GM18870 (cell line): Measurements from ENCODE around the gene SLMAP.
"Not testable (repeated sequence)": the region's sequence is repeated elsewhere in the genome, so short reads cannot be mapped to it uniquely, and the experiment has no call there.

Experiments
- ATAC-seq: cut with Tn5 transposase; IDR thresholded peaks from one replicate; pipeline ENCODE4 v1.9.1; 2021; ENCODE audit warnings: moderate library complexity; ENCODE audit not compliant: unreplicated experiment

Gene SLMAP

DNA sequence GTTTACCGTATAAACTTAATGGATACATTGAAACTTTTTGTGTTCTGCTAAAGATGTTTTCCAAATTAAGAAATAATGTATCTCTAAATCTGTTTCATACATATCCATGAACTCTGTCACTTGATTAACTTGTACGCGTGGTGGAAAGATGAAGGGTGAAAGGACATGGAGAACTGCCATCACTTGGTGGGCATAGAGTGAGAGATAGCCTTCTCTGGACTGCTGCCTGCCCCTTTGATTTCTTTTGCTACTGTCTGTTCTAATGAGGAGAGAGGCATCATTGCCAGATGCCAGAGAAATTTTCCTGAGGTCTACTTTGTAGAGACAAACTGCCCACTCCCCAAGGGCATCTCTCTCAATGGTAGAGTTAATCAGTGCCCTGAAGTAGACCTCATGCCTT is 120.5 kb downstream of the SLMAP start:
- ATAC-seq: no peak

DNA sequence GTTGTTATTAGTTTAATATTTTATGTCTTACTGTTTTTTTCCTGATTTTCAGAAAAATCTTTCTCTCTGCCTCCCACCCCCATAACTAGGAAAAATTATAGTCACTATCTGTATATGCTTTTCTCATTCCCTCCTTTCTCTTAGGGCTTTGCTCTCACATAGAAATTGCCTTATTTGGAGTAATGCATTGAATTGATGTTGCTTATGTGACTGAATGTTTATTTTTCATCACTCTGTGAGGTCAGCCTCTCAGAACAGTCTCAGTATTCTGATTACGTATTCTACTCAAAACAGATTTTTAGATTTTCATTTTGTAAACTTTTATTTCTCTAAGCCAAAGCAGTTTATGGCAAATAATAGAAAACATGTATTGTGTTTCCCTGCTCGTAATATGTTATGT is 121.0 kb downstream of the SLMAP start:
- ATAC-seq: no peak

DNA sequence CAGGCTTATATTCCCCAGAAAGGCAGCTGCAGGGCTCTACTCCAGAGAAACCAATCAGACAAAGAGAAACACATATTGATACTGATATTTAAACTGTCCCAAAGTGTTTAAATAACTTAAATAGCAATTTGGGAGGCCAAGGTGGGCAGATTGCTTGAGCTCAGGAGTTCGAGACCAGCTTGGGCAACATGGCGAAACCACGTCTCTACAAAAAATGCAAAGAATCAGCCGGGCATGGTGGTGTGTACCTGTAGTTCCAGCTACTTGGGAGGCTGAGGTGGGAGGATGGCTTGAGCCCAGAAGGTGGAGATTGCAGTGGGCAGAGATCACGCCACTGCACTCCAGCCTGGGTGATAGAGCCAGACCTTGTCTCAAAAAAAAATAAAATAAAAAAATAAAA is 128.3 kb downstream of the SLMAP start:
- ATAC-seq: not testable (repeated sequence)

DNA sequence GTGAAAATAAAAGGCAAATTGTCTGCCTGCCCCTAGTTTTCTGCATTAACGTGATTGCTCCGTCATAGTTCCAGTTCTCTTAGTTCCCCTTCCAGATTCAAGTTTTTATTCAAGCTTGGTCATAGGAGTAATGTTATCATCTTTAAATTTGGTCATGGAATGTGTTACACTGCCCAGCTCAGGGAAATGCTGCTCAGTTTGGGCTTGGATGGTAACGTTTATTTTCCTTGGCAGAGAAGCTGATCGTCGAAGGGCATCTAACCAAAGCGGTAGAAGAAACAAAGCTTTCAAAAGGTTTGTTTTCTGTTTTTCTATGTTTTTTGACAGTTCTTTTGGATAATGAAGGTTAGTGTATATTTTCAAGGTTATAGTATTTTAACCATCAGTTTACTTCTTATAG is 133.7 kb downstream of the SLMAP start:
- no peak for ATAC-seq

DNA sequence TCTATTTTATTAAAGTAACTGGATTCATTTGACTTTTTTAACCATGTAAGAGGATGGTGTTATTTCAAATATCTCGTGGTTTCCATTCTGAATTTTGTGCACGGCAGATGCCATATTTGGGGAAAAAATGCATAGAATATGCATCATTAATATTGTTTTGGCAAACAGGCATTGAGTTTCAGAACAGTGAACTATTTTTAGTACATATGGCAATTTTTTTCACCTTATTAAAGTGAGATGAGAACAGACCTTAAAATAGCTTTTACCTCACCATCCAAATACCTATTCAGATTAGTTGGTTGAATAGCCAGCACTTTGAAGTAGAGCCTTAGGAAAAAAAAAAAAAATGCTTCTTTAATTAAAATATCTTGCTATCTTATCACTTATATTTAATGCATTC is 134.8 kb downstream of the SLMAP start:
- no peak for ATAC-seq

DNA sequence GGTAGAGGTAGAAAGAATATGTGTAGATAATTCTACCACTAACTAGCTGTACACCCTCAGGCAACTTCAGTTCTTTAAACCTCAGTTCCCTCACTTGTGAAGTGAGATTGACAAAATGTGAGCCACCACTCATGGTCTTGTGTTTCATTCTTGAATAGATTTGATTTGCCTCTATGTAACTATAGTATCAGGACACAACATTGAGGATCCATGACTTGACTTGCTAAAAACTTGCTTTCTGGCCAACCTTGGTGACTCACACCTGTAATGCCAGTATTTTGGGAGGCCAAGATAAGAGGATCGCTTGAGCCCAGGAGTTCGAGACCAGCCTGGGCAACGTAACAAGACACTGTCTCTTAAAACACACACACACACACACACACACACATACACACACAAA is 136.3 kb downstream of the SLMAP start:
- no peak for ATAC-seq

DNA sequence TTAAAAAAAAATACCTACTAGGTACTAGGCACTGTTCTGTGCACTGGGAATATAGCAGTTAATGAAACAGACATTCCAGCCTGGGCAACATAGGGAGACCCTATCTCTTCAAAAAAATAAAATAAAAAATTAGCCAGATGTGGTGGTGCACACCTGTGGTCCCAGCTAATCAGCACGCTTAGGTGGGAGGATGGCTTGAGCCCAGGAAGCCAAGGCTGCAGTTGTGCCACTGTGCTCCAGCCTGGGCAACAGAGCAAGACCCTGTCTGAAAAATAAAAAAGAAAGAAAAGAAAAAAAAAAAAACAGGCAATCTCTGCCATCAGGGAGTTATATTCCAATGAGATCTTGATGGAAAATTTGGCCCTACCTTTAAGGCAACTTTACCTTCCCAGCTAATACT is 137.0 kb downstream of the SLMAP start:
- no peak for ATAC-seq

DNA sequence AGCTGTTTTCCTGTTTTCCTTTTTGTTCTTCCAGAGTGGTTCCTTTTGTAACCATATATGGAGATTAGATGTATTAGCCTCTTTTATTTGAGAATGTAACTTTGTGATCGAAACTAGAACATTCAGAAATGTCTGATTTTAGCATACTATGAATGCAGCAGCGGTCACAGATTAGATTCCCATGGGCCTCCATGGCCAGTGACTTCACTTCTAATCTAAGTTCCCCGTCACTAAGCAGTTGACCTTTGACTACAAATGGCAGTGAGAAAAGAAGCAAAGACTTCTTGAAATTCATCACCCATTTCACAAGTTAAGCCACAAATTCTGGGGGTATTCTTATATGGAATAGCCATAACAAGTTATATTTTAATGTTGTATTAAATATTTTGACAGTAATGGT is 137.6 kb downstream of the SLMAP start:
- no peak for ATAC-seq

DNA sequence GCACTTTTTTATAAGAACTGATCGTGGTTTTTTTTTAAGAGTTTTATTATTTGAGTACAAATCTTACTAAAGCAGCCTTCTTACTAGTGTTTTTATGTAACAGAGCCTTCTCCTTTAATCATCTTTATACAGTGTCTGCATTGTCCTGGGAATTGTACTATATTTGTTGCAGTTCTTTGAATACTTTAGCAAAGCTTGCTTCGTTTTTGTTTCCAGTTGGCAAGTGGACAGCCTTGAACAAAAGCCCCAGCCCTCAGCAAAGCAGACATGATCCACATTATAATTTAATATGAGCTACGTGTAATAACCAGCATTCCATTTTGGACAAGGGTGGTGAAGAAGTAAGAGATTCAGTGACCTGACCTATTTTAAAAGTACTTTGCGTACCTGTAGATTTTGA is 139.9 kb downstream of the SLMAP start:
- ATAC-seq: no peak

DNA sequence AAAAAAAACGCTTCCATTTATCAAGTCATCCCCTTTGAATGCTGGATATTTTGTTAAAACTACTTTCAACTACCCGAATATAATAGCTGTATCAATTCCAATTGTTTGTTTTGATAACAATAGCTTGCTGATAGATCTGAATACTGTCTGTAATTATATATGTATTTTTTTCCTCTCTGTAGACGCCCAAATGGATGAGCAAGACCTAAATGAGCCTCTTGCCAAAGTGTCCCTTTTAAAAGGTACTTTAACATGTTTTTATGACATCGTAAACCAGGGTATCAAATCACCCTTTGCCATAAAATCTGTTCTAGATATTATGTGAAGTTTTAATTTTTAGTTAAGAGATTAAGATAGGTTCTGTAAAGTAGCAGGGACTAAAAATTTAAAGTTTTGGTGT is 140.6 kb downstream of the SLMAP start:
- ATAC-seq: no peak

DNA sequence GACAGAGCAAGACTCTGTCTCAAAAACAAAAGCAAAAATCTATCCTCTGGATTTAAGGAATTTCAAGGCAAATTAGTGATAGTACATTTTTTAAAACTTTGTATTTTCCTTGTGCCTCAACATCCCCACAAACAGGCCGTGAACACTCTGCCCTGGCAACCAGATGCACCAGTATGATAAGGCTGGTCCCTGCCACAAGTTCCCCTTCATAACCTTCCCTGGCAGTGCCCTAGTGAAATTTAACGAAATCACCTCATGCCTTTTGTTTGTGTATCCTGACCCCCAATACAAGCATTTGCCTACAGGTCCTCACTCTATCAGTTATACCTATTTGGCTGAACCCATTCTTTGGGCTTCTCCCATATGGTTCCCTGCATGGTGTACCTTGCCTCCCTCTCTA is 144.7 kb downstream of the SLMAP start:
- ATAC-seq: no peak

DNA sequence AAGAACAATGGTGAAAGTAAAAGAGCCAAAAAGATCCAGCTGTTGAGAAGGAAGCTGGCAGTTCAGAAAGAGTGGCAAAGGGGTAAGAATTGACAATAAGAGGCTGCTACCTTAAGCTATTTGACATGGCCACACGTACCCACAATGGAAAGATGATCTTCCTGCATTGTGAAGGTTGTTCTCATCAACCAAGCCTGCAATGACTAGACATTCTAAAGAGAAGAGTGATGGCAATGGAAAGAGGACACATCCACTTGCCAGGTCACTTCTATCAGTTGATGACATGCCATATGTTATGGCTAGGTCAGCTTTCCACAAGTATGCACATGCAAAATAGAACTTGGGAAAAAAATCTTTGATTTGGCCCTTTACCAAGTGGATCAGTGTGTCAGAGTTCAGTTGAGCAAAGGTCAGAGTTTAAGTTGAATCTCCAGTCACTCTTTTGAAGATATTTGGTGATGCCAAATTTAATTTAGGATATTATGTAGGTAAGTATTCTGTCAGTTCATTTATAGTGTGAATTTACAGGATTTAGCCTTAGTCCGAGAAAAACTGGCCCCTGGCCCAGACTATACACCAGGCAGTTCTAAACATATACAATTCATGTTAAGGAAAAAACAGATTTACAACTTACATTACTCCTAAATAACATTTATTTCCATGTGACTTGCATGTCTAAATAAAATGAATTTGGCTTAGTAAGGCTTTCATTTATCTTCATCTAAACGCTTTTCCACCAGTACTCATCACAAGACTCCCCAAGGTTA is 147.2 kb downstream of the SLMAP start:
- no peak for ATAC-seq

DNA sequence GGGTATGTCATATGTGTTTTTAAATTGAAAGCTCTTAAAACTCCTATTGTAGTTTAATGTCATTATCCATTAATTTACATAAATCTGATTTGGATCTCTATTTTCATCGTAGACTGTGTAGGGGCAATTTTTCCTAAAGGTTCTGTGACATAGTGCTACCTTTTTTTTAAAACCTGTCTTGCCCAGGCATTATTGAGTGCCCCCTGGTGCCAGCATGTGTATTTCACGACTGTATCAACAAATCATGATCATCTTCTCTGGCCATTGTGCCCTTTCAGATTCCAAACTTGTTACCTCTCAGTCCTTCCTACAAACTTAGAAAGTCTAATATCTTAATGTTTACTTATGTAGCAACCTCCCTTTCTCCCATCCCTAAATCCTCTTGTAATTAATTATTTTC is 154.9 kb downstream of the SLMAP start:
- no peak for ATAC-seq

DNA sequence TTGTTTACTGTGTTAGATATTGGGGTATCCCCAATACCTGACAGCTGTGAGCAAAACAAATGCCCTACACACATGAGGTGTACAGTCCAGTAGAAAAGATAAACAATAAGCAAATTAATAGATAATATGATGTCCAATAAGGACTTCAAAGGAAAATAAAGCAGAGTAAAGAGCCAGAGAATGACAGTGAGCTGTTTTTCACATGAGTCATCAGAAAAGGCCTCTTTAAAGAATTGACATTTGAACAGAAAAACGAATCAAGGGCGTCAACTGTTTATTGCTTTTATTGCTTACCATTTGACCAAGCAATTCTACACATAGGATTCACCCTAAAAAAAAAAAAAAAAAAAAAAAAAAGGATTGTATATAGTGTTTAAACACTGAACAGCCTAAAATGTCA is 155.5 kb downstream of the SLMAP start:
- ATAC-seq: no peak

DNA sequence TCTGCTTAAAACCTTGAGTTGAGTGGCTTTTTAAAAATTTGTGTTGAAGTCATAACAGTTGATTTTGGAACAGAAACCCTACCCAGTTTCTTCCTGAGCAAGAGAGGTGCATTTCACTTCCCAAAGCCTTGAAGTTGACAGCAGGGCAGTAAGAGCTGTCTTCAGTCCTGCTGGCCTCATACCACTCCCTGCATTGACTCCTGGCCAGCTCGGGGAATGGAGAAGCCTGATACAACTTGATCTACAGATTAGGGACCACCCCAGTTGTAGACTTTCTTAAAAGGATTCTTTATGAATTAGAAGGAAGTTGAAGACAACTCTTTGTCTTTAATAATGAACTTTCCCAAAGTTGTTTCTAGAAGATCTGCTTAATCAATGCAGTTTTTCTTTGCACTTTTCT is 161.5 kb downstream of the SLMAP start:
- ATAC-seq: no peak

DNA sequence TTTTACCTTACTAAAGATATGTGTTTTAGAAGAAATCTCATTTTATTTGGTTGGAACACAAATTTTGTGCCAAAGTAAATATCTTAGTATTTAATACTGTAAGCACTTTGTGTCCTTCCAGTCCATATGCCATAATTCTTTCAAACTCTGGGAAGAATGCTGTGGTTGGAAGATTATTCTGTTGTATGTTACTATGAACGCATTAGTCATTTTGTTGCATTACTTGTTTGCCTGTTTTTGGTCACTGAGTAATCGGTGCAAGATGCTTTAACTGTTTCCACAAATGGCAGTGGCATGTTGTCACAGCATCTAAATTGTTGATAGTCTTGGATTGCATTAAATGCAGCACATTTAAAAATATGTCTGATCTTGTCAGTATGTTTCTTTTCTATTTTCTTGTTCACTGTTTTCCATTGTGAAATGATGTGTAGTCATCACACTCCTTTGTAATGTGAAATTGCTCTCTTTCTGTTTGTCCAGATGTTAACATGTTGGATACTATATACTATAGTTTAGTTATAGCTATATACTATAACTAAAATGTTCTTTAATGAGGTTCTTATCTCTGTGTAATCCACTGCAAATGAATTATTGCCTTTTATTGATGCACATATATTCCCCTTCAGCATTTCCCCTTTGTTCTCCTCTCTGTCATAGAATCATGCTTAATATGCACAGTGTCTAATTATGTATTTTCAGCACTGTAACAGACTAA is 162.2 kb downstream of the SLMAP start:
- ATAC-seq: no peak

DNA sequence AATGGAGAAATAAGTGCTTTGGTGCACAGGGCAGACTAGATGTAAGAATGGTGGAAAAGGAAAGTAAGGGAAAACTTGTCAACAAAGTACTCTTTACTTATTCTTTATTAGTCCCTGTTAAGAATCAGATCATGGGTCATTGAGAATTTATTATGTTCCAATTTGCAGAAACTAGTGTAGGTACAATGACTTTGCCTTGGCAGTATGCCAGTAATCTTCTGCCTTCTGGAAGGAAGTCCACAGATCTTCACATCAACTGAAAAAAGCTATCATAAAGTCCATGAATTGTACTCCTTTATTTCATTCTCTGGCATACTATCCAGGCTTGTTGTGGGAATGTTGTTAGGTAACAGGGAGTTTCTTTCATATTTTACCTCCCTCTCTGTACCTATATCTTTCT is 163.9 kb downstream of the SLMAP start:
- no peak for ATAC-seq

DNA sequence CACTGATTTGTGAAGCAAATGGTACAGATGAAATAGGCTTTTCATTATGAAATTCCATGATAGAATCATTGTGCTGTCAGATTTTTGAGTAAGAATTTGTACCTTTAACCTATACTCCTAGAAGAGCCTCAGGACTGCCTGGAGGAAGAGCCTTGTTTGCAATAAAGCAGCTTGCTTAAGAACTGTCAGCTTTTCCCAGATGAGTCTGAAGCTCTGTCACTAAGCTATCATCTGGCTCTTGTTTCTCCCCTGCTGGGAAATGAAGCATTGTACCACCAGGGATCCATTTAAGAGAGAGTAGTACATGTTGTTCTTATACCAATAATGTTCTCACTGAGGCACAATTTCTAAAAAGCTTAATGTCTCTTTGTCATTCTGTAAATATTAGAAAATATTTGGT is 167.0 kb downstream of the SLMAP start:
- ATAC-seq: no peak

DNA sequence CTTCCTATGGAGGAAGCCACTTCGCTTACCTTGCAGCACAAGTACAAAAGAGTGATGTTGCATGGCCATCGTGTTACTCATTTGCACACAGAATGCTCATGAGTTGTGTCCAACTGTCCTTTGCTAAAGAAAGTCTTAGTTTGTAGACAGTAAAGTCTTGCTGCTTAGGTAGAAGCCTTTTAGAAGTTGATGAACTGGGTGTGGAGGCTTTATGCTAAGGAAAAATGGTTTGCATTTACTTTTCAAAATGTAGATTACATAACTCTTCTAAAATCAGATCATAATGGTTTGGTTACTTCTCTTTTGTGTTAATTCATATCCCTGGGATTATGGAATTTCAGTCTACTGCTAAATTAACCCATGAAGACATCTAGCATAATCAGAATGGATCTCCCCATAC is 167.6 kb downstream of the SLMAP start:
- no peak for ATAC-seq

DNA sequence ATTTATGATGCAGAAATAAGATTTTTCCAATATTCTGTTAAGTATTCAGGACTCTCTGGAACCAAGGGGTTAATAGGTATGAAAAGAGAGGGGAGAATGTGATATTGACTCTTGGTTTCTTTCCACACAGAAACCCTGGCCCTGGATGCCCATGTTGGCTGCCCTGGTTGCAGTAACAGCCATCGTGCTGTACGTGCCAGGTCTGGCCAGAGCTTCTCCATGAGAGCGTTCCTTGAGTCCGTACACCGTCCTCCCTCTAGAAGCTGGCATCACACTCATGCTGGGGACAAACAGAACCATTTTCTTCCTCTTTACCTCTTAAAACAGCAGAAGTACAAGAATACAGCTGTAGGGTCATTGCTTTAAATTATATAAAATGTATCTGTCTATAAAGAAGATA is 171.1 kb downstream of the SLMAP start:
- no peak for ATAC-seq

DNA sequence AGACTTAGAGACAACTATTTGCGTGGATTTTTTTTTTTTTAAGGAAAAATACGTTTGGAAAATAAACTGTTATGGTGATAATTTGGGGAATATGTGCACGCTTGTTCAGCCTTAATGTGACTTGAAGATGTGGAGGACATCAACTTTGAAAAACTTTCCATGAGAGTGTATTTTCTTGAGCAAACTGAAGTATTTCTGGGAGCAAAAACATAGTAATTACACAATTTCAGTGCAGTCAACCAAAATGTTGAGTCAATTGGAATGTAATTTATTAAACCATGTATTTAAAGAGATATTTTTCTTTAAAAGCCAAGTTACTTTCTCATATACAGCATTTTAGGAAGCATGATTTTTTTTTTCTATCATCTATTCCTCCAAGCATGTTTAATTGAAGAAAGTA is 171.8 kb downstream of the SLMAP start:
- ATAC-seq: no peak

DNA sequence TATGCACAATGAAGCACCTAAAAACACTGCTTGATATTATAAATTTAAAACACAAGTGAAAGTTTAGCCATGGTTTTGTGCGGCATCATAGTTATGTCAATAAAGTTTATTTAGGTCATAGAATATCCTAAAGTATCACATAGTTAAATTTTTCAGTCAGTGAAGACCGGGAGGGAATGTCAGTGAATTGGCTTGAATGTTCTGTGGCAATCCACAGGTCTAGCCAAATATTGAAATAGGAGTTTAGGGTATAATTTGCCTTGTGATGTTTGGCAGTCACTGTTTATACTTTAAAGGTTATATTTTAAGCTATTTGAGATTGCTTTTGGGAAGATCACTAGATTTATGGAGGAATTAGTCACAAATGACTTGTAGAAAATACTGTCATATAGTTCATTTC is 172.4 kb downstream of the SLMAP start:
- no peak for ATAC-seq

DNA sequence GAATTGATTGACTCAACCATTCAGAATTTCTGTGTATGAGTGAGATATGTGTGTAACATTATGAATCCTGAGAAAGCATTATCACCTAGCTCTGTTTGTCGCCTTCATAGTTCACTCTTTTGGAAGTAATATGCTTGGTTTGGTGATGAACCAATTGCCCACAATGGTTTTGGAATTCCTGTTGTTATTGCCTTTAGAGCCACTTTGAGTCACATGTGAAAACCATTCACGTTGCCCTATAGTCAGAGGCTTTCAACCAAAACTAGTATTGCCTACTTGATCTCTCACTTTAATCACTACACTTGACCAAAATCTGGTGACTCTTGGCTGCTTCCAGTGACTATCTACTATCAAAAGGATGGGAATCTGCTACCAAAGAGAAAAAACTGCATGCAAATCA is 173.9 kb downstream of the SLMAP start:
- ATAC-seq: no peak
